Dermis microvascular lymphatic vessel endothelial cell (primary cell): ENCODE results near the gene ZSCAN5B. TPM values are rescaled to one million over a fixed set of nuclear protein-coding genes. Genes with fewer than 3 reads are reported as not detected.

Experiments
- DNase-seq, 2 donors: peaks; one replicate each; pipeline versions ENCODE4 v3.0.0 to v3.0.0-alpha.2; 2010; ENCODE audit warnings: low read depth in 2 of 2
- total RNA-seq: library from RNA; depleted of rRNA; stranded (reverse); fragments of >200 nt; gene quantifications from 2 replicates; pipeline ENCODE4 v1.2.1, GENCODE V29; 2014

The ZSCAN5B gene
- total RNA-seq, 1 donor from 2014 or later: not detected

GRCh38 chr19:56145698-56146097 lies 51.9 kb downstream of the ZSCAN5B start:
- DNase-seq: no peak

GRCh38 chr19:56144831-56145230 lies 52.8 kb downstream of the ZSCAN5B start:
- DNase-seq: no peak

- DNase-seq: no peak
Observed at GRCh38 chr19:56144376-56144775, 53.2 kb downstream of the ZSCAN5B start.

- no peak for DNase-seq
Observed at GRCh38 chr19:56142897-56143434, 54.6 kb downstream of the ZSCAN5B start.

- no peak for DNase-seq
Observed at GRCh38 chr19:56142087-56142787, 55.3 kb downstream of the ZSCAN5B start.

GRCh38 chr19:56141417-56141993 lies 56.1 kb downstream of the ZSCAN5B start:
- peak in 1 of 2 donors; percentile 16 for DNase-seq

GRCh38 chr19:56140583-56141416 lies 56.8 kb downstream of the ZSCAN5B start, which contains the start of gene ZNF444:
TSS of gene ZNF444 (plus strand) at chr19:56141287. CDS start at chr19:56146912, 5,625 bp downstream.
- peak; percentile 100 for DNase-seq

GRCh38 chr19:56139847-56140582 lies 57.6 kb downstream of the ZSCAN5B start:
- no peak for DNase-seq

Other genes starting within 250 kb of the ZSCAN5B start
- gene NLRP8, start 250.0 kb downstream of the ZSCAN5B start, total RNA-seq: not detected in 2 replicates
- gene NLRP5, start 211.0 kb downstream of the ZSCAN5B start, total RNA-seq: not detected in 2 replicates
- 25.7 and 33.4 TPM in 2 replicates for gene ZNF787, start 76.5 kb downstream of the ZSCAN5B start, total RNA-seq
- 10.7 and 16.1 TPM in 2 replicates for gene ZNF444, start 56.5 kb downstream of the ZSCAN5B start, total RNA-seq
- gene GALP, start 21.8 kb downstream of the ZSCAN5B start, total RNA-seq: not detected in 2 replicates
- not detected in 2 replicates for gene ZSCAN5C, start 4.5 kb upstream of the ZSCAN5B start, total RNA-seq
- gene EDDM13, start 75.0 kb upstream of the ZSCAN5B start, total RNA-seq: 1.8 and 2.2 TPM in 2 replicates
- 6.9 and 8.2 TPM in 2 replicates for gene ZSCAN5A, start 117.1 kb upstream of the ZSCAN5B start, total RNA-seq
- gene ZNF582, start 195.8 kb upstream of the ZSCAN5B start, total RNA-seq: 1.3 and 2.4 TPM in 2 replicates
- gene ZNF583, start 206.5 kb upstream of the ZSCAN5B start, total RNA-seq: 1.9 and 2.8 TPM in 2 replicates